Stimulated activated CD4-positive, alpha-beta T cell treated with anti-CD3 and anti-CD28 coated beads, Interleukin-2, amount 100 ng/mL, for 4 hours (primary cell): ENCODE results near the gene CDKN1C.

Source experiments
- DNase-seq: peaks from one replicate; pipeline ENCODE4 v3.0.0-alpha.2; 2020; ENCODE audit warnings: low read depth

CDKN1C gene

GRCh38 chr11:2869561-2870427, 15.8 kb downstream of the CDKN1C start:
- no peak for DNase-seq

GRCh38 chr11:2869134-2869526, 16.4 kb downstream of the CDKN1C start:
- DNase-seq, result no peak

GRCh38 chr11:2868506-2869133, 17.0 kb downstream of the CDKN1C start:
- no peak for DNase-seq

- DNase-seq, result no peak
These were observed 17.7 kb downstream of the CDKN1C start for GRCh38 chr11:2867722-2868505.

GRCh38 chr11:2867142-2867541, 18.4 kb downstream of the CDKN1C start:
- no peak for DNase-seq

GRCh38 chr11:2865922-2866577, 19.5 kb downstream of the CDKN1C start:
- no peak for DNase-seq

- no peak for DNase-seq
These were observed 20.7 kb downstream of the CDKN1C start for GRCh38 chr11:2864901-2865300.

GRCh38 chr11:2863276-2863618, 22.3 kb downstream of the CDKN1C start:
- no peak for DNase-seq

GRCh38 chr11:2862395-2863275, 22.9 kb downstream of the CDKN1C start:
- no peak for DNase-seq

GRCh38 chr11:2860636-2861035, 24.9 kb downstream of the CDKN1C start:
- DNase-seq, result no peak

- DNase-seq, result no peak
These were observed 25.9 kb downstream of the CDKN1C start for GRCh38 chr11:2859699-2860037.

- no peak for DNase-seq
These were observed 26.4 kb downstream of the CDKN1C start for GRCh38 chr11:2858995-2859698.

GRCh38 chr11:2857918-2858317, 27.7 kb downstream of the CDKN1C start:
- no peak for DNase-seq

GRCh38 chr11:2857276-2857675, 28.3 kb downstream of the CDKN1C start:
- no peak for DNase-seq

- DNase-seq, result no peak
These were observed 30.4 kb downstream of the CDKN1C start for GRCh38 chr11:2855162-2855561.

GRCh38 chr11:2853997-2854560, 31.5 kb downstream of the CDKN1C start:
- no peak for DNase-seq

GRCh38 chr11:2853401-2853800, 32.2 kb downstream of the CDKN1C start:
- no peak for DNase-seq

GRCh38 chr11:2849994-2850770, 35.4 kb downstream of the CDKN1C start:
- no peak for DNase-seq

- no peak for DNase-seq
These were observed 37.1 kb downstream of the CDKN1C start for GRCh38 chr11:2848497-2848896.

GRCh38 chr11:2847561-2847960, 38.0 kb downstream of the CDKN1C start:
- no peak for DNase-seq
